H9 (cell line): Measurements from ENCODE around the gene CASK. TPM values are rescaled to one million over a fixed set of nuclear protein-coding genes. Genes with fewer than 3 reads are reported as not detected.

ENCODE experiments used
- DNase-seq: peaks from one replicate; pipeline ENCODE4 v3.0.0-alpha.2; 2017
- H2AFZ ChIP-seq: one replicate; pipeline ENCODE4 v1.6.1; 2013; ENCODE audit warnings: mild to moderate bottlenecking, low read length, control low read depth, moderate library complexity
- H2AK5ac ChIP-seq: 2 replicates; pipeline ENCODE4 v1.6.1; 2013; ENCODE audit warnings: low read length, control low read depth, mixed read lengths; ENCODE audit not compliant: insufficient read length
- H2BK120ac ChIP-seq: one replicate; pipeline ENCODE4 v1.6.1; 2013; ENCODE audit warnings: low read depth, mild to moderate bottlenecking, low read length, control low read depth, inconsistent platforms; ENCODE audit not compliant: poor library complexity, severe bottlenecking
- H2BK12ac ChIP-seq: 2 replicates; pipeline ENCODE4 v1.6.1; 2013; ENCODE audit warnings: low read length, control low read depth, mixed read lengths, low read depth; ENCODE audit not compliant: insufficient read length
- H2BK15ac ChIP-seq: 2 replicates; pipeline ENCODE4 v1.6.1; 2013; ENCODE audit warnings: low read depth, low read length, control low read depth
- H2BK20ac ChIP-seq: one replicate; pipeline ENCODE4 v1.6.1; 2013; ENCODE audit warnings: low read depth, mild to moderate bottlenecking, low read length, control low read depth, inconsistent platforms; ENCODE audit not compliant: poor library complexity, severe bottlenecking
- H2BK5ac ChIP-seq: 2 replicates; pipeline ENCODE4 v1.6.1; 2013; ENCODE audit warnings: low read length, control low read depth, mixed read lengths; ENCODE audit not compliant: insufficient read length
- H3K14ac ChIP-seq: 2 replicates; pipeline ENCODE4 v1.6.1; 2013; ENCODE audit warnings: low read length, control low read depth; ENCODE audit not compliant: insufficient read depth
- H3K18ac ChIP-seq: 2 replicates; pipeline ENCODE4 v1.6.1; 2013; ENCODE audit warnings: low read depth, mild to moderate bottlenecking, mixed read lengths, low read length, control low read depth; ENCODE audit not compliant: insufficient read length
- H3K23ac ChIP-seq: 2 replicates; pipeline ENCODE4 v1.6.1; 2013; ENCODE audit warnings: low read length, control low read depth, mixed read lengths, low read depth; ENCODE audit not compliant: insufficient read length
- H3K23me2 ChIP-seq: 2 replicates; pipeline ENCODE4 v1.6.1; 2013; ENCODE audit warnings: low read depth, mild to moderate bottlenecking, mixed read lengths, low read length, control low read depth; ENCODE audit not compliant: insufficient read length, poor library complexity, severe bottlenecking
- H3K27ac ChIP-seq: 2 replicates; pipeline ENCODE4 v1.5.1; 2013; ENCODE audit warnings: low read length, control low read depth, mixed read lengths, low read depth; ENCODE audit not compliant: insufficient read length
- H3K27me3 ChIP-seq: 2 replicates; pipeline ENCODE4 v1.6.1; 2013; ENCODE audit warnings: low read length, control low read depth, inconsistent platforms; ENCODE audit not compliant: insufficient read depth
- H3K4ac ChIP-seq: 2 replicates; pipeline ENCODE4 v1.6.1; 2013; ENCODE audit warnings: low read depth, mild to moderate bottlenecking, control low read depth, inconsistent platforms, low read length, moderate library complexity
- H3K4me1 ChIP-seq: 2 replicates; pipeline ENCODE4 v1.6.1; 2013; ENCODE audit warnings: low read length, control low read depth, inconsistent platforms; ENCODE audit not compliant: insufficient read depth
- H3K4me2 ChIP-seq: 2 replicates; pipeline ENCODE4 v1.6.1; 2013; ENCODE audit warnings: low read length, control low read depth, mixed read lengths; ENCODE audit not compliant: insufficient read length, insufficient read depth
- H3K56ac ChIP-seq: 2 replicates; pipeline ENCODE4 v1.6.1; 2013; ENCODE audit warnings: low read depth, mild to moderate bottlenecking, mixed read lengths, low read length, control low read depth; ENCODE audit not compliant: insufficient read length
- H3K79me1 ChIP-seq: 2 replicates; pipeline ENCODE4 v1.6.1; 2013; ENCODE audit warnings: low read depth, mild to moderate bottlenecking, moderate library complexity, low read length, control low read depth, inconsistent platforms; ENCODE audit not compliant: insufficient read depth, poor library complexity, severe bottlenecking
- H3K79me2 ChIP-seq: 2 replicates; pipeline ENCODE4 v1.6.1; 2013; ENCODE audit warnings: low read length, control low read depth, inconsistent platforms; ENCODE audit not compliant: insufficient read depth
- H3K9ac ChIP-seq: 2 replicates; pipeline ENCODE4 v1.6.1; 2013; ENCODE audit warnings: low read length, control low read depth, mixed read lengths; ENCODE audit not compliant: insufficient read length; ENCODE audit errors: extremely low read depth
- H3K9me3 ChIP-seq: one replicate; pipeline ENCODE4 v1.6.1; 2013; ENCODE audit warnings: low read depth, low read length, inconsistent platforms; ENCODE audit not compliant: control insufficient read depth
- H3T11ph ChIP-seq: one replicate; pipeline ENCODE4 v1.6.1; 2013; ENCODE audit warnings: mild to moderate bottlenecking, low read length, control low read depth, inconsistent platforms
- H4K20me1 ChIP-seq: one replicate; pipeline ENCODE4 v1.6.1; 2013; ENCODE audit not compliant: control insufficient read depth, insufficient read length, insufficient read depth
- H4K5ac ChIP-seq: 2 replicates; pipeline ENCODE4 v1.6.1; 2013; ENCODE audit warnings: low read depth, mild to moderate bottlenecking, mixed read lengths, low read length, control low read depth; ENCODE audit not compliant: insufficient read length
- H4K8ac ChIP-seq: replicated peaks from 2 replicates; pipeline ENCODE4 v1.6.1; 2013; ENCODE audit warnings: low read length, control low read depth, mixed read lengths, low read depth; ENCODE audit not compliant: insufficient read length
- H4K91ac ChIP-seq: 2 replicates; pipeline ENCODE4 v1.6.1; 2013; ENCODE audit warnings: low read depth, mild to moderate bottlenecking, moderate library complexity, mixed read lengths, low read length, control low read depth; ENCODE audit not compliant: insufficient read length
- H3K27ac Mint-ChIP-seq, 3 experiments: 2 replicates in 2 of 3; 3 replicates in 1 of 3; pipeline ENCODE4 v1.8.0; 2020 to 2021; ENCODE audit warnings: mixed read lengths in 3 of 3, mild to moderate bottlenecking in 1 of 3, moderate library complexity in 1 of 3
- H3K27me3 Mint-ChIP-seq: 2 replicates; pipeline ENCODE4 v1.8.0; 2021; ENCODE audit warnings: low read depth, mild to moderate bottlenecking, moderate library complexity, mixed read lengths
- H3K36me3 Mint-ChIP-seq, 3 experiments: 2 replicates in 2 of 3; 3 replicates in 1 of 3; pipeline ENCODE4 v1.8.0; 2020 to 2021; ENCODE audit warnings: low read depth in 3 of 3, mixed read lengths in 3 of 3; ENCODE audit not compliant: insufficient read depth in 1 of 3
- H3K4me1 Mint-ChIP-seq, 2 experiments: 2 replicates each; pipeline ENCODE4 v1.8.0; 2020; ENCODE audit warnings: mixed read lengths in 2 of 2
- H3K4me3 Mint-ChIP-seq, 2 experiments: 2 replicates in 1 of 2; 3 replicates in 1 of 2; pipeline ENCODE4 v1.8.0; 2020 to 2021; ENCODE audit warnings: mild to moderate bottlenecking in 2 of 2, mixed read lengths in 2 of 2, moderate library complexity in 1 of 2
- H3K9me3 Mint-ChIP-seq, 2 experiments: 2 replicates in 1 of 2; 3 replicates in 1 of 2; pipeline ENCODE4 v1.8.0; 2020; ENCODE audit warnings: mild to moderate bottlenecking in 2 of 2, mixed read lengths in 2 of 2, moderate library complexity in 1 of 2
- WGBS: extraction: QIAGEN DNeasy Blood & Tissue Kit; methylation state at CpG from one replicate; pipeline ENCODE4 v1.1.7; 2013; ENCODE audit warnings: missing lambda C conversion rate, low lambda C conversion rate, mixed read lengths; ENCODE audit not compliant: insufficient read length; ENCODE audit errors: extremely low coverage; 5-methylcytosine and 5-hydroxymethylcytosine counted together
- total RNA-seq: library from RNA; stranded (reverse); gene quantifications from 2 replicates; pipeline ENCODE4 v1.2.1, GENCODE V29; 2021
- TF ChIP-seq, protein P1 (sequence below): fragments of 200-600 bp; sonication (generic); conservative IDR thresholded peaks from 3 replicates; pipeline ENCODE4 v1.8.0; 2021; ENCODE audit warnings: antibody characterized with exemption, mild to moderate bottlenecking

Gene CASK
- total RNA-seq, 1 experiment from 2014 or later = 44.1 TPM

DNA sequence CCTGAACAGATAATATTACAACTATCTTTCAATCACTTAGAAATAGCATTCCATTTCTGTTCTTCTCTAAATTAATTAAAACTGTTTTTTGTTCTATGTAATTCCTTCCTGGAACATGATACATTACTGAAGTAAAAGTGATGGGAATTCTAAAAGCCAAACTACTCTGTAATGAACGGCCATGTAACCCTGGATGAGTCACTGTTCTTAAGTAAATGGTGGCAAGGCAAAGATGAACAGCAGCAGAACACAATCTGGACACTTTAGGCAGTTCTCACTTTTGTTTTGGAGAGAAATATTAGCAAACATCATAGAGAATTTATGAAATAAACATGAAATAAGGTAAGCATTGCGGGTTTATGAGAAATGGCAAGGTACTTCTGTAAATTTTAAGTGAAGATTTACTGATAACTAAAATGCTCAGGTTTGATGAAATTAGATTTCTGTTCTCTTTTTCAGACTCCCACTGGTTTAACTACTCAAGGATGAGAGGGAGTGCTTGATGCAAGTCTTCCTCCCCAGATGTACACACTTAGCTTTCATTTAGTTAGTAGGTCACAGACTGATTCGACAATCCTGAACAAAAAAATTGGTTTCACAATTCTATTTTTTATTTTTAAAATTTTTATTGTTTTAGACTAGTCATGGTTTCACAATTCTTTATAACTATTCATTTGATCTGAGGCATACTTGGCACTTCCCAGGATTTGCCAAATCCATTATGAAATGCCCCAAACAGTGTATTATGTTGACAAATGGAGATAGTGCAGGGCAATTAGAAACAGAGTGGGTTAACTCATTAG, 200.3 kb downstream of the CASK start:
- Histone ChIP-seq H3K9me3 (peaks cover 1% of the 10 kb centered on the region), H3K79me2 (no peaks in the 10 kb centered on the region), H2BK120ac (no peak overlapping the region), H3K14ac (no peak overlapping the region), H3K4me1 (peaks cover 5% of the 10 kb centered on the region; the same call in 1 of the 2 replicates), H2BK12ac (no peak overlapping the region), H3T11ph (no peak overlapping the region), H3K27me3 (no peaks in the 10 kb centered on the region), H4K5ac (no peak overlapping the region), H2BK15ac (no peak overlapping the region), H3K4ac (no peak overlapping the region), H4K8ac (no peak overlapping the region), H3K56ac (no peak overlapping the region), H4K20me1 (no peaks in the 10 kb centered on the region), H3K4me2 (no peak overlapping the region), H3K18ac (no peak overlapping the region), H2AFZ (no peak overlapping the region), H4K91ac (no peak overlapping the region), H3K9ac (no peak overlapping the region), H3K23ac (no peak overlapping the region), H2AK5ac (no peak overlapping the region), H3K79me1 (no peaks in the 10 kb centered on the region), H2BK5ac (no peak overlapping the region), H3K27ac (no peak overlapping the region), H3K23me2 (no peaks in the 10 kb centered on the region), H2BK20ac (no peak overlapping the region)
- H3K36me3 Mint-ChIP-seq = peaks cover 19 to 23% (median 20%) of the 10 kb centered on the region in 3 experiments
- no peak overlapping the region for H3K4me3 Mint-ChIP-seq
- H3K27me3 Mint-ChIP-seq = no peaks in the 10 kb centered on the region
- H3K4me1 Mint-ChIP-seq = peaks cover 10 to 15% of the 10 kb centered on the region in 2 experiments
- H3K9me3 Mint-ChIP-seq = peaks cover 49 to 51% of the 10 kb centered on the region in 2 experiments
- TF ChIP-seq, protein P1, sequence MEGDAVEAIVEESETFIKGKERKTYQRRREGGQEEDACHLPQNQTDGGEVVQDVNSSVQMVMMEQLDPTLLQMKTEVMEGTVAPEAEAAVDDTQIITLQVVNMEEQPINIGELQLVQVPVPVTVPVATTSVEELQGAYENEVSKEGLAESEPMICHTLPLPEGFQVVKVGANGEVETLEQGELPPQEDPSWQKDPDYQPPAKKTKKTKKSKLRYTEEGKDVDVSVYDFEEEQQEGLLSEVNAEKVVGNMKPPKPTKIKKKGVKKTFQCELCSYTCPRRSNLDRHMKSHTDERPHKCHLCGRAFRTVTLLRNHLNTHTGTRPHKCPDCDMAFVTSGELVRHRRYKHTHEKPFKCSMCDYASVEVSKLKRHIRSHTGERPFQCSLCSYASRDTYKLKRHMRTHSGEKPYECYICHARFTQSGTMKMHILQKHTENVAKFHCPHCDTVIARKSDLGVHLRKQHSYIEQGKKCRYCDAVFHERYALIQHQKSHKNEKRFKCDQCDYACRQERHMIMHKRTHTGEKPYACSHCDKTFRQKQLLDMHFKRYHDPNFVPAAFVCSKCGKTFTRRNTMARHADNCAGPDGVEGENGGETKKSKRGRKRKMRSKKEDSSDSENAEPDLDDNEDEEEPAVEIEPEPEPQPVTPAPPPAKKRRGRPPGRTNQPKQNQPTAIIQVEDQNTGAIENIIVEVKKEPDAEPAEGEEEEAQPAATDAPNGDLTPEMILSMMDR = no peak
- no peak for DNase-seq
- no CpG with 5 or more reads among the region's 3 CpGs for WGBS
- H3K27ac Mint-ChIP-seq = no peak overlapping the region
